Loucy (cell line): Measurements from ENCODE around the gene PTPRQ.

Experiments used
- H2AFZ ChIP-seq: fragments of 200-600 bp; sonication (generic); 2 replicates; pipeline ENCODE4 v1.6.0; 2016; ENCODE audit warnings: antibody characterized with exemption, mild to moderate bottlenecking, low read length, moderate library complexity
- H3F3A ChIP-seq: fragments of 200-600 bp; 2 replicates; pipeline ENCODE4 v1.6.0; 2016; ENCODE audit warnings: antibody characterized with exemption, low read depth, mild to moderate bottlenecking
- H3K27me3 ChIP-seq: fragments of 200-600 bp; sonication (generic); 2 replicates; pipeline ENCODE4 v1.6.1; 2014; ENCODE audit warnings: low read length, mild to moderate bottlenecking; ENCODE audit not compliant: insufficient read depth, poor library complexity, severe bottlenecking
- H3K36me3 ChIP-seq: fragments of 200-600 bp; sonication (generic); 2 replicates; pipeline ENCODE4 v1.6.1; 2016; ENCODE audit warnings: low read length; ENCODE audit not compliant: insufficient read depth
- H3K4me1 ChIP-seq: fragments of 200-600 bp; sonication (generic); 2 replicates; pipeline ENCODE4 v1.5.1; 2014; ENCODE audit warnings: low read length, mild to moderate bottlenecking; ENCODE audit not compliant: insufficient read depth, poor library complexity, severe bottlenecking
- H3K4me2 ChIP-seq: fragments of 200-600 bp; sonication (generic); 2 replicates; pipeline ENCODE4 v1.6.0; 2014; ENCODE audit warnings: antibody characterized with exemption, low read length, low read depth, mild to moderate bottlenecking; ENCODE audit not compliant: poor library complexity, severe bottlenecking
- H3K4me3 ChIP-seq: fragments of 200-600 bp; sonication (generic); 2 replicates; pipeline ENCODE4 v1.5.1; 2014; ENCODE audit warnings: low read length, mild to moderate bottlenecking, mixed read lengths; ENCODE audit not compliant: poor library complexity, severe bottlenecking
- H3K79me2 ChIP-seq: fragments of 200-600 bp; sonication (generic); 2 replicates; pipeline ENCODE4 v1.6.1; 2014; ENCODE audit warnings: low read length; ENCODE audit not compliant: insufficient read depth
- H3K9ac ChIP-seq: fragments of 200-600 bp; sonication (generic); 2 replicates; pipeline ENCODE4 v1.6.0; 2014; ENCODE audit warnings: mild to moderate bottlenecking, low read depth, low read length, moderate library complexity; ENCODE audit not compliant: poor library complexity, severe bottlenecking
- H3K9me2 ChIP-seq: fragments of 200-600 bp; sonication (generic); replicated peaks from 2 replicates; pipeline ENCODE4 v1.6.1; 2016; ENCODE audit warnings: low read depth, low read length, mixed read lengths
- H3K9me3 ChIP-seq: fragments of 200-600 bp; sonication (generic); 2 replicates; pipeline ENCODE4 v1.6.1; 2014; ENCODE audit warnings: mild to moderate bottlenecking, antibody characterized with exemption, low read length, low read depth; ENCODE audit not compliant: insufficient read depth
- H4K20me1 ChIP-seq: fragments of 200-600 bp; sonication (generic); 2 replicates; pipeline ENCODE4 v1.6.0; 2014; ENCODE audit warnings: antibody characterized with exemption, low read length, mild to moderate bottlenecking; ENCODE audit not compliant: insufficient read depth, poor library complexity, severe bottlenecking
- CTCF ChIP-seq: fragments of 200-600 bp; sonication (generic); conservative IDR thresholded peaks from 2 replicates; pipeline ENCODE4 v1.5.1; 2014; ENCODE audit warnings: mild to moderate bottlenecking, antibody characterized with exemption, low read length
- EZH2phosphoT487 ChIP-seq: fragments of 200-600 bp; IDR thresholded peaks from 2 replicates; pipeline ENCODE4 v1.6.1; 2018; ENCODE audit warnings: antibody characterized with exemption, mild to moderate bottlenecking, moderate library complexity, borderline replicate concordance

PTPRQ gene

GRCh38 chr12:80485222-80485987 lies 41.4 kb downstream of the PTPRQ start:
- H3K4me1 ChIP-seq = no peaks in the 10 kb centered on the region
- H3K4me3 ChIP-seq = no peak overlapping the region
- H4K20me1 ChIP-seq = no peaks in the 10 kb centered on the region
- no peaks in the 10 kb centered on the region for H3K36me3 ChIP-seq
- TF ChIP-seq EZH2phosphoT487 (no peak), CTCF (no peak)
- no peak overlapping the region for H2AFZ ChIP-seq
- no peak overlapping the region for H3K4me2 ChIP-seq
- H3K79me2 ChIP-seq = no peaks in the 10 kb centered on the region
- no peaks in the 10 kb centered on the region for H3K27me3 ChIP-seq
- no peaks in the 10 kb centered on the region for H3F3A ChIP-seq
- H3K9ac ChIP-seq = no peak overlapping the region
- no peaks in the 10 kb centered on the region for H3K9me3 ChIP-seq
- peaks cover 4% of the 10 kb centered on the region; the same call in 1 of the 2 replicates for H3K9me2 ChIP-seq

- H3K4me1 ChIP-seq = no peaks in the 10 kb centered on the region
- TF ChIP-seq EZH2phosphoT487 = no peak
- no peak for TF ChIP-seq CTCF
- no peak overlapping the region for H3K9ac ChIP-seq
- H3K4me2 ChIP-seq = no peak overlapping the region
- H3K79me2 ChIP-seq = no peaks in the 10 kb centered on the region
- no peak overlapping the region for H3K4me3 ChIP-seq
- peaks cover 1% of the 10 kb centered on the region; the same call in 1 of the 2 replicates for H3K9me2 ChIP-seq
- H3K27me3 ChIP-seq = no peaks in the 10 kb centered on the region
- H2AFZ ChIP-seq = no peak overlapping the region
- no peaks in the 10 kb centered on the region for H4K20me1 ChIP-seq
- H3K36me3 ChIP-seq = no peaks in the 10 kb centered on the region
- no peaks in the 10 kb centered on the region for H3K9me3 ChIP-seq
- no peaks in the 10 kb centered on the region for H3F3A ChIP-seq
Measured at GRCh38 chr12:80490329-80490728, 46.3 kb downstream of the PTPRQ start.

- H2AFZ ChIP-seq = no peak overlapping the region
- TF ChIP-seq CTCF (no peak), EZH2phosphoT487 (no peak)
- H3K9ac ChIP-seq = no peak overlapping the region
- no peaks in the 10 kb centered on the region for H4K20me1 ChIP-seq
- H3K27me3 ChIP-seq = no peaks in the 10 kb centered on the region
- H3K9me2 ChIP-seq = no peaks in the 10 kb centered on the region
- no peaks in the 10 kb centered on the region for H3K4me1 ChIP-seq
- no peaks in the 10 kb centered on the region for H3K36me3 ChIP-seq
- no peaks in the 10 kb centered on the region for H3K9me3 ChIP-seq
- no peaks in the 10 kb centered on the region for H3F3A ChIP-seq
- H3K79me2 ChIP-seq = no peaks in the 10 kb centered on the region
- H3K4me3 ChIP-seq = no peak overlapping the region
- no peak overlapping the region for H3K4me2 ChIP-seq
Measured at GRCh38 chr12:80491166-80491565, 47.1 kb downstream of the PTPRQ start.
